HUES48 (cell line): ENCODE measurements around the gene MMAB.

Source experiments
- H3K27ac ChIP-seq: one replicate; pipeline ENCODE4 v1.7.0; 2013; ENCODE audit warnings: low read depth, low read length, inconsistent platforms
- H3K27me3 ChIP-seq: 2 replicates; pipeline ENCODE4 v1.6.1; 2013; ENCODE audit warnings: mild to moderate bottlenecking, low read length; ENCODE audit not compliant: control insufficient read depth, insufficient read depth
- H3K36me3 ChIP-seq: 2 replicates; pipeline ENCODE4 v1.6.1; 2013; ENCODE audit warnings: low read length; ENCODE audit not compliant: control insufficient read depth, insufficient read depth
- H3K4me1 ChIP-seq: 2 replicates; pipeline ENCODE4 v1.6.1; 2013; ENCODE audit warnings: mild to moderate bottlenecking, low read length; ENCODE audit not compliant: control insufficient read depth, insufficient read depth
- H3K4me3 ChIP-seq: 2 replicates; pipeline ENCODE4 v1.5.1; 2013; ENCODE audit warnings: mild to moderate bottlenecking, low read depth, low read length
- H3K9ac ChIP-seq: 2 replicates; pipeline ENCODE4 v1.6.1; 2013; ENCODE audit warnings: mild to moderate bottlenecking, low read depth, low read length, moderate library complexity
- H3K9me3 ChIP-seq: 2 replicates; pipeline ENCODE4 v1.6.1; 2013; ENCODE audit warnings: low read length; ENCODE audit not compliant: control insufficient read depth, insufficient read depth

Gene MMAB

GRCh38 chr12:109571773-109572505, 1.4 kb downstream of the MMAB start:
- H3K9me3 ChIP-seq: no peaks in the 10 kb centered on the region
- H3K9ac ChIP-seq: no peak overlapping the region
- no peak overlapping the region for H3K27ac ChIP-seq
- peaks cover 6% of the 10 kb centered on the region for H3K4me1 ChIP-seq
- peaks cover 36% of the 10 kb centered on the region for H3K36me3 ChIP-seq
- H3K27me3 ChIP-seq: no peaks in the 10 kb centered on the region
- no peak overlapping the region for H3K4me3 ChIP-seq

GRCh38 chr12:109568486-109568885, 4.8 kb downstream of the MMAB start:
- Histone ChIP-seq H3K9ac (no peak overlapping the region), H3K4me3 (no peak overlapping the region), H3K36me3 (peaks cover 36% of the 10 kb centered on the region), H3K27ac (no peak overlapping the region), H3K4me1 (no peaks in the 10 kb centered on the region), H3K9me3 (no peaks in the 10 kb centered on the region), H3K27me3 (no peaks in the 10 kb centered on the region)

DNA sequence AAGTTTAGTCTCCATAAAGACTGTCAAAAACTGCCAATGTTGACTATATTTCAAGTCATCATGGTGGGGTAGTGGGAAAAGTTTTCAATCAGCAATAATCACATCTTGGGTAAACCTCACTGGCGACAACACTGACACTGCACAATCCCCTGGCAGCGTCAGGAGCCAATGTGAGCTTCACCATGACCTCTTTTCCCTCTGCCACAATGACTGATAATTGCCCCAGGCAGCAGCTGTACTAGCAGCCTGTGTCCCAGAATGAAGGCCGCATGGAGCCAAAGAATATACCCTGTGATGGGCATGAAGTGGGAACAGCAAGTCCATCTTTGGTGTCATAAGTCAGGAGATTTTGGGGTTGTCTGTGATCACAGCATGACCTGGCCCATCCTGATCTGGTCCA, 5.3 kb downstream of the MMAB start:
- Histone ChIP-seq H3K27me3 (no peaks in the 10 kb centered on the region), H3K9me3 (no peaks in the 10 kb centered on the region), H3K36me3 (peaks cover 37% of the 10 kb centered on the region), H3K27ac (no peak overlapping the region), H3K9ac (no peak overlapping the region), H3K4me1 (no peaks in the 10 kb centered on the region), H3K4me3 (no peak overlapping the region)

- Histone ChIP-seq H3K27ac (no peak overlapping the region), H3K36me3 (peaks cover 40% of the 10 kb centered on the region), H3K27me3 (no peaks in the 10 kb centered on the region), H3K4me1 (no peaks in the 10 kb centered on the region), H3K4me3 (no peak overlapping the region), H3K9ac (no peak overlapping the region), H3K9me3 (no peaks in the 10 kb centered on the region)
These were observed 6.0 kb downstream of the MMAB start for GRCh38 chr12:109567296-109567695.

DNA sequence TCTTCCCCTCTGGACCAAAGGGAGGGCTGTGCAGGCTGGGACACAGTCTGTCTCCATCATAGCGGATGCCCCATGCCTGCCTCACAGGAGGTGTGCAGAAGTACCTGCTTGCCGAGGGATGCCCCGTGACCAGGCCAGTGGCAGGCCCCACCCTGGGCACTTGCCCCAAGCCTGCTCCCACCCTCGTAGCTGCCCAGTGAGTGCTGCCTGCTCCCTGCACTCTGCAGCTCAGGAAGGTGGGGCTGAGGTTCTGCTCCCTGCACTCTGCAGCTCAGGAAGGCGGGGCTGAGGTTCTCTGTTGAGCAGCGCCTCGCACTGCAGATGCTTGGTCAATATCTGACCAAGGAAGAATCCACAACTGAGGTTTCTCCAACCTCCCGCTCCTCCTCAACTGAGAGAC, 6.9 kb downstream of the MMAB start:
- H3K4me1 ChIP-seq: no peaks in the 10 kb centered on the region
- peaks cover 40% of the 10 kb centered on the region for H3K36me3 ChIP-seq
- no peak overlapping the region for H3K27ac ChIP-seq
- H3K27me3 ChIP-seq: no peaks in the 10 kb centered on the region
- H3K9ac ChIP-seq: no peak overlapping the region
- H3K4me3 ChIP-seq: no peak overlapping the region
- H3K9me3 ChIP-seq: no peaks in the 10 kb centered on the region

- Histone ChIP-seq H3K9me3 (no peaks in the 10 kb centered on the region), H3K9ac (no peak overlapping the region), H3K4me3 (no peak overlapping the region), H3K4me1 (no peaks in the 10 kb centered on the region), H3K36me3 (peaks cover 34% of the 10 kb centered on the region), H3K27me3 (no peaks in the 10 kb centered on the region), H3K27ac (no peak overlapping the region)
These were observed 9.7 kb downstream of the MMAB start for GRCh38 chr12:109563291-109564284.

- Histone ChIP-seq H3K9ac (no peak overlapping the region), H3K36me3 (peaks cover 26% of the 10 kb centered on the region), H3K4me1 (no peaks in the 10 kb centered on the region), H3K27me3 (no peaks in the 10 kb centered on the region), H3K4me3 (no peak overlapping the region), H3K9me3 (no peaks in the 10 kb centered on the region), H3K27ac (no peak overlapping the region)
These were observed 10.4 kb downstream of the MMAB start for GRCh38 chr12:109562871-109563270.

DNA sequence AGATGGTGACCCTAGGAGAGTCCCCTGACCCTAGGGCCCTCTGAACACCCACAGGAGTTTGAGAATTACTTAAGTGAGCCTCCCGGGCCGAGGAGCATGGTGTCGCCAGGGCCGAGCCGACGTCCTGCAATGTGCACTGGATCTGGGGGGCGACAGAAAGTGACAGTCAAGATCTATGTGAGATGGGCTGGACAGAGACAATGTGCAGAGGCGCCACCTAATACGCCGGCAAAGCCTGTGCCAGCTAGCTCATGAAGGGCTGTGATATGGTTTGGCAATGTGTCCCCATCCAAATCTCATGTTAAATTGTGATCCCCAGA, 11.6 kb downstream of the MMAB start:
- Histone ChIP-seq H3K27ac (no peak overlapping the region), H3K9me3 (no peaks in the 10 kb centered on the region), H3K4me1 (no peaks in the 10 kb centered on the region), H3K4me3 (no peak overlapping the region), H3K27me3 (no peaks in the 10 kb centered on the region), H3K36me3 (peaks cover 19% of the 10 kb centered on the region), H3K9ac (no peak overlapping the region)

DNA sequence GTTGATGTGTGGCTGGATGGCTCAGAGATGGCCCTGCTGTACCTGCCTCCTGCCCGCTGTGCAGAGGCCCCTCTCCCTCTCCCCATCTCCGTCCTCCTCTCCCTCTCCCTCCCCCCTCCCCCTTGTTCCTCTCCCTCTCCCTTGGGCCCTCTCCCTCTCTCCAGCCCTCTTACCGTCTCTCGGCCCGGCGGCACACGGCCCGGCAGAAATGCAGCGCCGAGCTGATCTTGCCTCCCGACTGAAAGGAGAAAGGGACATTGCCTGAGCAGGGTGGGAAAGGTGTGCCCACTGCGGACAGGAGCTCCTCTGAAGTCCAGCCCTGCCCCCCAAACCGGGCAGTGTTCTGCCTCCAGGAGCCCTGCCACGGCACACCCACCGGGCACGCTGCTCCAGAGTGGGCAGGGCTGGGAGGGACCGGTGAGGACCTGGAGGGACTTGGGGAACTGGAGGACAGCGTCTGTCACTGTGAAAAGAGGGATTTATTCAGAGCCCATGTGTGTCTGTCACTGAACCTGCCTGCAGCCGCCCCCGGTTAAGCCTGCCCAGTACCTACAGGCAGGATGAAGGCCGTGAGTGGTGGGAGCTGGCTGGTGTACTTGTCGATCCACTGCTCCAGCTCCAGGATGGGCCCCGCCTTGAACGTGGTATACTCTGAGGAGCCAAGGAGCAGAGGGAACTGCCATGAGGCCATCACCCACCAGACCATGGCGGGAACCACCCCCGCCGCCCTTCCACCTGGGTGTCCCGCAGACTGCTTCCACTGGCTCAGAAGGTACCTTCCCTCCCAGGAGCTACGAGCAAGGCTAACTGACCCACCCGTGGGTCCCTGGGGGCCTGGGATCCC, 12.2 kb downstream of the MMAB start:
- H3K4me1 ChIP-seq: no peaks in the 10 kb centered on the region
- H3K36me3 ChIP-seq: peaks cover 17% of the 10 kb centered on the region
- no peak overlapping the region for H3K27ac ChIP-seq
- H3K9me3 ChIP-seq: no peaks in the 10 kb centered on the region
- H3K9ac ChIP-seq: no peak overlapping the region
- no peak overlapping the region for H3K4me3 ChIP-seq
- no peaks in the 10 kb centered on the region for H3K27me3 ChIP-seq

GRCh38 chr12:109559601-109560000, 13.7 kb downstream of the MMAB start:
- no peaks in the 10 kb centered on the region for H3K4me1 ChIP-seq
- peaks cover 12% of the 10 kb centered on the region for H3K36me3 ChIP-seq
- no peak overlapping the region for H3K27ac ChIP-seq
- no peaks in the 10 kb centered on the region for H3K9me3 ChIP-seq
- H3K9ac ChIP-seq: no peak overlapping the region
- H3K27me3 ChIP-seq: no peaks in the 10 kb centered on the region
- H3K4me3 ChIP-seq: no peak overlapping the region
